Measurements from ENCODE around the gene TCN2.
A peak's percentile ranks its signal among the peaks of the same experiment; 100 is the strongest.

The TCN2 gene

DNA sequence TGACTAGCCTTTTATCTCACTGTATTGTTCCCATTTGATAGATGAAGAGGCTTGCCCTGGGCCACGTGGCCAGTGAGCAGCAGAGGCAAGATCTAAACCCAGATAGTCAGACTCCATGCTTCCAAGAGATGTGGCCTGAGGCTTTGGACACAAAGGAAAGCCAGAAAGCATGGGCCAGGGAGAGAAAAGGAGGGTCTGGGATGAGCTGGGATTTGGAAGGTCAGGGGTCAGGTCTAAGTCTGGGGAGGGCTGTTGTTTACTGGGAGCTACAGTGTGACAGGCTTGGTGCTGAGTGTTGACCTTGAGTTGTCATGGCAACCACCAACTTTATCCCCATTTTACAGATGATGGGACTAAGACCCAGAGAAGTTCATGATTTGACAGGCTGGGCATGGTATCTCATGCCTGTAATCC is 30.7 kb downstream of the TCN2 start:
- no peak for FAIRE-seq
- TF ChIP-seq POLR2AphosphoS5 (IDR thresholded peaks at IDR 0.05; ENCODE audit: low read depth, low read length), result no peak
- no peak for TF ChIP-seq POLR2A (IDR thresholded peaks at IDR 0.05; ENCODE audit: low read depth, low read length)
- no peak for DNase-seq (ENCODE audit: insufficient read length)

DNA sequence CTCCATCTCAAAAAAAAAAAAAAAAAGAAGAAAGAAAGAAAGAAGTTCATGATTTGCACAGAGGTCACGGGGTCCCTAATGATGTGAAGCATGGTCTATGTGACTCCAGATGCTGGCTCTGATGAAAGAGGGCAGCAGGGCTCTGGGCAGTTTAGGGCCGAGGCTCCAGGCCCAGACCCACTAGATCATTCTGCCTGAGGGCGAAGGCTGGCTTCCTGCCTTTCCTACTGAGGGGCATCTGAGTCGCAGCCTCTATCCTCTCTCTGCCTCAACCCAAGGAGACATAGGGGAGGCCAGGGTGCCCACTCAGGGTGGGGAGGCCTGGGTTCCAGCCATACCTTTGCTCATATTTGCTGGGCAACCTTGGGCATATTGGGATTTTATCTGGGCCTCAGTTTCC is 33.4 kb downstream of the TCN2 start:
- TF ChIP-seq TAF1 (IDR thresholded peaks at IDR 0.05; ENCODE audit: borderline replicate concordance, low read depth, low read length) (no peak), POLR2AphosphoS5 (IDR thresholded peaks at IDR 0.05; ENCODE audit: low read depth, low read length) (no peak)
- FAIRE-seq, result no peak
- DNase-seq (ENCODE audit: insufficient read length), result no peak

DNA sequence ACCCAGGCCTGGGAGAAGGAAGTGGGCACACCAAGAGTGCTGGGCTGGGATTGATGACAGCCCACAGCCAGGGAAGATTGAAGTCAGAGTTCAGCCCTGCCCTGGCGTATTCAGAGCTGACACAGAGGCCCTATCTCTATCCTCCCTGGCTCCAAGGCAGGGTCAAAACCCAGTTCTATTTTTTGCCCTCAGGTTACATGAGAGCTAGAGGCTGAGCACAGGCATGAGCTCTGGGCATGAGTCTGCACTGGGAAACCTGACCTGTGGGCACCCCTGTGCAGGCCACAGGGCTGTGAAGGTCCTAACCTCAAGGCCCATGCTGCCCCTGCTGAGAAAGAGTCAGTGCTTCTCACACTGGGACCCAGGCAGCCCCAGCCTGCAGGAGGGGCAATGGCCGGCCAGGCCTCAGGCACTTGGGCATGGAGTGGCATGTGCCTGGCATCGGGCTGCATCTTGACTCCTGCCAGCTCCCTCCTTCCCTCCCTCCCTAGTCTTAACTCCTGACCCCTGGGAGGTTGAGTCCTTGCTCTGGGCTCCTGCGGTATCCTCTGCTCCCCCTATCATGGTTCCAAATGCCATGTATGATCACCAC is 34.0 kb downstream of the TCN2 start:
- TF ChIP-seq POLR2AphosphoS5 (IDR thresholded peaks at IDR 0.05; ENCODE audit: low read depth, low read length) (no peak), TAF1 (IDR thresholded peaks at IDR 0.05; ENCODE audit: borderline replicate concordance, low read depth, low read length) (no peak), POLR2A (IDR thresholded peaks at IDR 0.05; ENCODE audit: low read depth, low read length) (no peak)
- no peak for FAIRE-seq
- no peak for DNase-seq (ENCODE audit: insufficient read length)

DNA sequence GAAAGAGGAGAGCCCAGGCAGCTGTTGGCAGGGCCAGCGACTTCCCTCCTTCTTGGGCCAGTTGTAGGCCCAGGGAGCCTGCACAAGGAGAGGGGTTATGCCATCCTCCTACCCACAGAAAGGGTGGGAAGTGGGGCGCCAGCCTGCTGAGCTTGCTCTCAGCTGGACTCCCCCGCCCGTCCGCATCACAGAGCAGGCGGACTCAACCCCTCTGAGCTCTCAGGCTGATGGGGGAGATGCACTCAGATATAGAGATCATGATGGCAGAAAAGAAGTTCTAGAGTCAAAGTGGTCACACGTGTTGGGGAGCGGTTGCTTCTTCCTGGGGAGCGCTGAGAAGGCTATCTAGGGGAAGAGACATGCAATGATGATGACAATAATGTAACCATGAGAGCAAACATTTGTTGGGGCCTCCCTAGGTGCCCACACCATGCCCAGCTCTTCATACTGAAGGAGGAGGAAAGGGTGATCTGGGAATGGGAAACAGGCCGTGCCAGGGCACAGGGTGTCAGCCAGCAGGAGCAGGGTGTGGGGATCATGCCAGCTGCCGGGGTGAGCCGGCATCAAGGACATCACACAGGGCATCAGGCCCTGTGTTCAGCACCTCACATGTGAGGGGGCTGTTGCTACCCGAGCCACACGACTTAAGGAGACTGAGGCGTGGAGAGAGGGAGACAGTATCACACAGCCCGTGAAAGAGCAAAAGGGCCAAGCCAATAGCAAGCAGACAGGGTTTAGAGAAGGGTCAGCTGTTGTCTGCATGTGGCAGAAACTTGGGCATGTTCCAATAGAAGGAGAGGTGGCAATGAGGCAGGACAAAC is 36.3 kb downstream of the TCN2 start:
- FAIRE-seq, result no peak
- TF ChIP-seq POLR2A (IDR thresholded peaks at IDR 0.05; ENCODE audit: low read depth, low read length), result no peak
- no peak for TF ChIP-seq TAF1 (IDR thresholded peaks at IDR 0.05; ENCODE audit: borderline replicate concordance, low read depth, low read length)
- no peak for TF ChIP-seq POLR2AphosphoS5 (IDR thresholded peaks at IDR 0.05; ENCODE audit: low read depth, low read length)
- DNase-seq (ENCODE audit: insufficient read length), result no peak

DNA sequence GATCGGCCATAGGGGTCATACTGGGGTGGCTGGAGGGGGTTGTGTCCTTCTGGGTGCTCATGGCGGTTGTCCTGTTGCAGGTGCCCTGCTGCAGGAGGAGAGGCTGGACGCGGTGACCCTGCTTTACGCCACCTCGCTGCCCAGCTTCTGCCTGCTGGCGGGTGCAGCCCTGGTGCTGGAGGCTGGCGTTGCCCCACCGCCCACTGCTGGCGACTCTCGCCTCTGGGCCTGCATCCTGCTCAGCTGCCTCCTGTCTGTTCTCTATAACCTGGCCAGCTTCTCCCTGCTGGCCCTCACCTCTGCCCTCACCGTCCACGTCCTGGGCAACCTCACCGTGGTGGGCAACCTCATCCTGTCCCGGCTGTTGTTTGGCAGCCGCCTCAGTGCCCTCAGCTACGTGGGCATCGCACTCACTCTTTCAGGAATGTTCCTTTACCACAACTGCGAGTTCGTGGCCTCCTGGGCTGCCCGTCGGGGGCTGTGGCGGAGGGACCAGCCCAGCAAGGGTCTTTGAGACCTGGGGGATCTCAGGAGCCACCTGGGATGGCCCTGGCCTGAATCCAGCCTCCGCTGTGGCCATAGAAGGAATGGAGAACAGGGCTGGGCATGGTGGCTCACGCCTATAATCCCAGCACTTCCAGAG is 39.7 kb downstream of the TCN2 start:
- TF ChIP-seq TAF1 (IDR thresholded peaks at IDR 0.05; ENCODE audit: borderline replicate concordance, low read depth, low read length) (no peak), POLR2A (IDR thresholded peaks at IDR 0.05; ENCODE audit: low read depth, low read length) (no peak), POLR2AphosphoS5 (IDR thresholded peaks at IDR 0.05; ENCODE audit: low read depth, low read length) (no peak)
- FAIRE-seq (no peak), DNase-seq (ENCODE audit: insufficient read length) (no peak)

DNA sequence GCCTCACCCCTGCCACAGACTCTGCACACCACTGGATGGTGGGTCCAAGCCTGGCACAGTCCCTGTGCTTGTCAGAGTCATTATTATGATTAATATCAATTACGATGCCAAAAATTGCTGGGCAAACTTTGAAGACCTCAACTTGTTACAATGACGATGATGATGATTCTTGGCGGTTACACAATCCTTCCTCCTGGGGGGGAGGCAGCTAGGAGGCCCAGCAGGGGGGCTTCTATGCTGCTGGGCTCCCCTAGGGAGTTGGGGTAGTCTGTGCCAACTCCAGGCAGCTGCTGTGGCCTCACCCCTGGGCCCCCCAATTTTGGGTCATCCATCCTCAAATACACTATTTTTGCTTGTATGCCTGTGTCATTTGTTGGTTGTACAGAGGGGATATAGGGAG is 40.6 kb downstream of the TCN2 start:
- DNase-seq (ENCODE audit: insufficient read length), result no peak
- TF ChIP-seq POLR2A (IDR thresholded peaks at IDR 0.05; ENCODE audit: low read depth, low read length) (no peak), TAF1 (IDR thresholded peaks at IDR 0.05; ENCODE audit: borderline replicate concordance, low read depth, low read length) (no peak), POLR2AphosphoS5 (IDR thresholded peaks at IDR 0.05; ENCODE audit: low read depth, low read length) (no peak)
- FAIRE-seq, result no peak

DNA sequence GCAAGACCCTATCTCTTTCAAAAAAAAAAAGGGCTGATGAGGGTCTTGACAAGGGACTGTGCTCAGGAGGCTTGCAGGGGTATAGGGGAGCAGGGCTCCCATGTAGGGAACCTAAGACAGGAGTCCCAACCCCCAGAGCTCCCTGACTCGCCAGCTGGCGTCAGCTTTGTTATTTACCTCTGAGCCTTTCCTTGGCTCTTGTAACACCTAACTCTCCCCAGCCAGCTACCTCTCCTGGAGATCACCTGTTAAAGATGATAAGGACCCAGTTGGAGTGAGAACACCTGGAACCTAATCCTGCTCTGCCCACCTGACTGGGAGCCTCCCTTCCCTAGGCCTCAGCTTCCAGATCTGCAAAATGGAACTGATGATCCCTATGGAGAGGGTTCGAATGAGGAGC is 41.9 kb downstream of the TCN2 start:
- TF ChIP-seq POLR2AphosphoS5 (IDR thresholded peaks at IDR 0.05; ENCODE audit: low read depth, low read length), result no peak
- no peak for TF ChIP-seq TAF1 (IDR thresholded peaks at IDR 0.05; ENCODE audit: borderline replicate concordance, low read depth, low read length)
- TF ChIP-seq POLR2A (IDR thresholded peaks at IDR 0.05; ENCODE audit: low read depth, low read length), result no peak
- DNase-seq (ENCODE audit: insufficient read length), result no peak
- FAIRE-seq, result no peak

DNA sequence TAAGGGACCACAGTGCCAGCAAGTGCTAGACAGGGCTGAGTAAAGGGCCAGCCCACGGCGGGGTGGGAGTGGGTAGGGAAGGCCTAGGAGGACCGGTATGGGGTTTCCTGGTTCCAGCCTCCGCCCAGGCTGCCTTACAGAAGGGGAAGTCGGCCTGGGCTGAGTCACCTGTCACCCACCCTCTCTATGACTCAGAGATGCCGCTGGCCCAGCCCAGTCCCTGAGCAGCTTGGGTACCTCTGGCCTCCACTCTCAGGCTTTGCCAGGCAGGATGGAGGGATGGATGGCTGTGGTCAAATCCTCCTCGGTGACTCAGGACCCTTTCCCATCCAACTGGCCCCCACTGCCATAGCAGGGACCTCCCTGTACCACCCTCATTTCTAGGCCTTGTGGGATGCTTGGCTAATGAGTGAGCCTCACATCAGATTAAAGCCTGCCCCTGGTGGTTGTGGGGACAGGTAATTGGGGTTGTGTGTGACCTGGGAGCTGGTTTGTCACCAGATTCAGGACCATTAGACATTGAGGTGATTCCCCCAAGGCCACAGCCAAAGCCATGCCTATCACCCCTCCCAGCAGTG is 42.5 kb downstream of the TCN2 start:
- peak; percentile 85 for FAIRE-seq

DNA sequence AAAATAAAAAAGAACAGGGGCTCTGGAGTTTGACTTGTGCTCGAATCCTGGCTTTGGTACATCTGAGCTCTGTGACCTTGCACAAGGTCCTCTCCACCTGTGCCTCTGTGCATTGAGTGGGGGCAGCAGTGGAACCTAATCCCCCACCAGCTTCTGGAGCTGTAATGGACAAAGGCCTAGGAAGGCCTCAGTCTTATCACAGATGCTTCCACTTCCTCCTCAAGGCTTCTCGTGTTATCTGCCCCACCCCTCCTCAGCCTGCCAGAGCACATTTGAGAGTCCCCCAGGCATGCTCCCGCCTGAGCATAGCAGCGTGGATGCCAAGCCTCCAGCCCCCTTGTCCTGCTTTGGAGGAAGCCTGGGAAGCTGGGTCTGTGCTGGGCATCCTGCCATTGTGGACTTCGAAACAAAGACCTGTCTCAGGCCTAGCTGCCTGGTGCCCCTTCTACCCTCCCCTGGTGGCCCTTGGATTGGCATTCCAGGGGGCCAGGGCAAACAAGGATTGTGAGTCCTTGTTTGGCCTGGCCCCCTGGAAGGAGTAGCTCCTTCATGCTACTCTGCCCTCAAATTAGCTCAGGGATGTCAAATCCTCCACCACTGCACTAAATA is 43.6 kb downstream of the TCN2 start:
- no peak for DNase-seq (ENCODE audit: insufficient read length)
- TF ChIP-seq POLR2AphosphoS5 (IDR thresholded peaks at IDR 0.05; ENCODE audit: low read depth, low read length), result no peak
- TF ChIP-seq POLR2A (IDR thresholded peaks at IDR 0.05; ENCODE audit: low read depth, low read length), result no peak
- TF ChIP-seq TAF1 (IDR thresholded peaks at IDR 0.05; ENCODE audit: borderline replicate concordance, low read depth, low read length), result no peak
- FAIRE-seq, result no peak

More for the DNA sequence above, 42.5 kb downstream of the TCN2 start:
- TF ChIP-seq POLR2A (IDR thresholded peaks at IDR 0.05; ENCODE audit: low read depth, low read length) (no peak), TAF1 (IDR thresholded peaks at IDR 0.05; ENCODE audit: borderline replicate concordance, low read depth, low read length) (no peak), POLR2AphosphoS5 (IDR thresholded peaks at IDR 0.05; ENCODE audit: low read depth, low read length) (no peak)
- peak; percentile 69 for DNase-seq (ENCODE audit: insufficient read length)

DNA sequence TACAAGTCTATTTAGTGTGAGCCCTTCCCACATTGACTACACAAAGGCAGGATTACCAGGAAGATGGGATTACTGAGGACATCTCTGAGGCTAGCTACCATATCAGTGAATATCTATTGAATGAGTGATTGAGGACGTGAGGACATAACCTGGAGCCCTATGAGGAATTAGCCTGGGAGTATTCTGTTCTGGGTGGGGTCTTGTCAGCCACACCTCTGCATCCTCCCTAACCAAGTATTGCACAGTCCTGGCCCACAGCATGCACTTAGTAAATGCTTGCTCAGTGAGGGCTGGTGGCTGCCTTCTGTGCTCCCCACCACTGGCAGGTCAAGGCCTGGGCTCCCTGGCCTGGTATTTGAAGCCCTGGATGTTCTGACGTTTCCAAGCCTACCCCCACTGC is 45.9 kb downstream of the TCN2 start:
- no peak for DNase-seq (ENCODE audit: insufficient read length)
- no peak for FAIRE-seq
- no peak for TF ChIP-seq TAF1 (IDR thresholded peaks at IDR 0.05; ENCODE audit: borderline replicate concordance, low read depth, low read length)

DNA sequence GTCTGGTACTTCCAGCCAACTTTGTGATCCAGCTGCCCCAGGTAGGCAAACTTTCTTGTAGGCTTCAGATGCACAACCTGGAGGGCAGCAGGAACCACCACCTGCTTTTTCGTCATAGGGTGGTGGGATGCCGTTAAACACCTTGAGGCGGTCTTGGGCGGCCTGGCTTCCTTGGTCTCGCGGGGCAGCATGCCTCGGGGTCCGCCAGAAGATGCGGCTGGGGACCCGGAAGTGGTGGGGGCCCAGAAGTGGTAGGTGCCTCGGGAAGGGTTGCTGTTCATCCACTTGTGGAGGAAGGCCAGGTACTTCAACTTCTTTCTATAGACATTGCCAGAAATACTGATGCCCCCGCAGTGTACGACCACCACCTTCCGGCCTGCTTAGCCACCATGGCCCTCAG is 47.4 kb downstream of the TCN2 start:
- TF ChIP-seq POLR2A (IDR thresholded peaks at IDR 0.05; ENCODE audit: low read depth, low read length), result no peak
- no peak for TF ChIP-seq TAF1 (IDR thresholded peaks at IDR 0.05; ENCODE audit: borderline replicate concordance, low read depth, low read length)
- no peak for TF ChIP-seq POLR2AphosphoS5 (IDR thresholded peaks at IDR 0.05; ENCODE audit: low read depth, low read length)
- FAIRE-seq (no peak), DNase-seq (ENCODE audit: insufficient read length) (no peak)

All from GM12892 (cell line).